ENCODE data around the gene CNDP2. TPM values are rescaled to one million over a fixed set of nuclear protein-coding genes. Genes with fewer than 3 reads are reported as not detected.
A peak's percentile ranks its signal among the peaks of the same experiment; 100 is the strongest.

Gene CNDP2
- total RNA-seq, 4 donors from 2014 or later, result 29.5 to 82.8 (median 31.6) TPM

DNA sequence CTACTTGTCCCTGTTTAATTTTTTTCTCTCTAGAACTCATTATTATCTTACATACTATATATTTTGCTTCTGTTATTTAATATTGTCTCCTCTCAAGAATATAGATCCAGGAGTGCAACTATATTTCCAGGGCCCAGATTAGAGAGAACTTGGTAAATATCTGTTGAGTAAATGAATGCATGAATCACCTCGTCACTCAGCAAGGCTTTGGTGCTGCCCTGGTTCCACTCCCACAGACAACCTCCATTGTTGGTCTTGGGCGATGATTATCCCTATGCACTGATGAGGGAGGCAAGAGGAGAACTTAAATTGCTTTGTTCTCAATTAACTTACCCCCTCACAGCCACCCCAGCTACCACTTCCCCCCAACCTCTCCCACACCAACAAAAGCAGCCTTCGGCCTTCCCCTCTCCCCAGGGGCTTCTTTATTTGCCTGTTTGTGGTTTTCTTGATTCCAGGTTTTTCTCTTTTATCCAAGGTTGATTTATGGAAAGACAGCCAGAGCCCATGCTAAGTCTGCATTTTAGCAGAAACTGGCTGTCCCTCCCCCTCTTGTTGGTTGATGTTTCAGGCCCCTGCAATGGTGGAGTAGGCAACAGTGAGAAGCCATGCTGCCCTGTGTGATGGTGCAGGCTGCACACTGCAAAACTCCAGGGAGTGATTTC, 22.1 kb upstream of the CNDP2 start:
- Histone ChIP-seq H3K4me1 (no peaks in the 10 kb centered on the region), H3K4me3 (no peak overlapping the region), H3K27ac (no peak overlapping the region), H3K36me3 (no peaks in the 10 kb centered on the region), H3K27me3 (no peaks in the 10 kb centered on the region), H3K9me3 (no peaks in the 10 kb centered on the region)
- DNase-seq, result no peak
- in situ Hi-C loops (cut with MboI; ENCODE audit: low sequenced_read_pairs in 4 of 4) (loop anchor here in 1 of 4 donors (10.0 kb wide), 2 partner anchors 119 to 279 kb away; no protein-coding TSS in a partner anchor), intact Hi-C loops (cut with DNase I; ENCODE audit: low total_unique reads) (no loop called here)
- ATAC-seq, result no peak
- TF ChIP-seq POLR2A (IDR thresholded peaks at IDR 0.05) (no peak), CTCF (IDR thresholded peaks at IDR 0.05 in 4 of 5, conservative IDR thresholded peaks at IDR 0.05 in 1 of 5) (no peak)

DNA sequence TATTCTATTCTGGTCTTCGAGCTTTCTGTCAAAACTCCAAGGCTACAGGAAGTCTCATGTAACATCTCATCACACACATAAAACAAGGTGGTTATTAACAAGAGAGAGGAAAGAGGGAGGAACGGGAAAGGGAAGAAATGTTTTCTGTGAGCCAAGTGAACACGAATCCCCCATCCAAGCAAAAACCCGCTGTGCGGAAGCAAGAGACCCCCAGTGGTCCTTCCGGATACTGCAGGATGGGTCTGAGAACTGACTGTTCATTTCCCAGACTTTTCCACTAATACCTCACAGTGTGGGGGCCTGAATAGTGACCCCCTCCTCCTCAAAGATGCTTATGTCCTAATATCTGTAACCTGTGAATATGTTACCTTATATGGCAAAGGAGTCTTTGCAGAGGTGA, 20.0 kb upstream of the CNDP2 start:
- in situ Hi-C loops (cut with MboI; ENCODE audit: low sequenced_read_pairs in 4 of 4), result loop anchor here in 1 of 4 donors (10.0 kb wide), 2 partner anchors 121 to 281 kb away; no protein-coding TSS in a partner anchor
- DNase-seq, result no peak
- no peaks in the 10 kb centered on the region for H3K4me1 ChIP-seq
- no peaks in the 10 kb centered on the region for H3K9me3 ChIP-seq
- ATAC-seq, result no peak
- H3K4me3 ChIP-seq, result no peak overlapping the region
- TF ChIP-seq CTCF (IDR thresholded peaks at IDR 0.05 in 4 of 5, conservative IDR thresholded peaks at IDR 0.05 in 1 of 5) (peak in 3 of 5 experiments; percentile 23 to 60 (median 48)), POLR2A (IDR thresholded peaks at IDR 0.05) (no peak)
- H3K27ac ChIP-seq, result no peak overlapping the region
- intact Hi-C loops (cut with DNase I; ENCODE audit: low total_unique reads), result loop anchor here (5.0 kb wide), 1 partner anchor 124 kb away; no protein-coding TSS in a partner anchor
- H3K27me3 ChIP-seq, result no peaks in the 10 kb centered on the region
- H3K36me3 ChIP-seq, result no peaks in the 10 kb centered on the region

- H3K4me3 ChIP-seq, result no peak overlapping the region
- no peaks in the 10 kb centered on the region for H3K36me3 ChIP-seq
- no peaks in the 10 kb centered on the region for H3K27me3 ChIP-seq
- no peaks in the 10 kb centered on the region for H3K9me3 ChIP-seq
- intact Hi-C loops (cut with DNase I; ENCODE audit: low total_unique reads) (loop anchor here (5.0 kb wide), 1 partner anchor 125 kb away; no protein-coding TSS in a partner anchor), in situ Hi-C loops (cut with MboI; ENCODE audit: low sequenced_read_pairs in 4 of 4) (loop anchor here in 1 of 4 donors (10.0 kb wide), 2 partner anchors 123 to 283 kb away; no protein-coding TSS in a partner anchor)
- TF ChIP-seq CTCF (IDR thresholded peaks at IDR 0.05 in 4 of 5, conservative IDR thresholded peaks at IDR 0.05 in 1 of 5) (no peak), POLR2A (IDR thresholded peaks at IDR 0.05) (no peak)
- no peaks in the 10 kb centered on the region for H3K4me1 ChIP-seq
- ATAC-seq, result no peak
- DNase-seq, result no peak
- H3K27ac ChIP-seq, result no peak overlapping the region
These were observed 18.4 kb upstream of the CNDP2 start for GRCh38 chr18:74477771-74478170.

DNA sequence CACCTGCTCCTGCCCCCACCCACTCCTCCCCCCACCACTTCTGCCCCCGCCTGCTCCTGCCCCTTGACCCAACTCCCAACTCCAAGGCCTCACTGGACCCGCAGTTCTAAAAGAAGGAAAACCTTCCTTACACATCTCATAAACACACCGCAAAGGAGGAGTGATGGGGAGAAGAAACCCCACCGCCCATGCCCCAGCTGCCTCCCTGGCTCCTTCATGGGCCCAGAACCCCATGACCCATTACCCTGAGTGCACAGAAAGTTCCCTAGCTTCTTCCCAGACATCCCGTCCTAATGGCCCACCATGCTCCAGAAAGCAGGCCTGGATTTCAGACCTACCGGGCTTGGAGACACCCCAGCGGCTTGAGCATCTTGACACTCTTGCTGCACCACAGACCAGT, 17.8 kb upstream of the CNDP2 start:
- H3K4me1 ChIP-seq, result no peaks in the 10 kb centered on the region
- H3K27me3 ChIP-seq, result no peaks in the 10 kb centered on the region
- no peak for TF ChIP-seq POLR2A (IDR thresholded peaks at IDR 0.05)
- no peak for TF ChIP-seq CTCF (IDR thresholded peaks at IDR 0.05 in 4 of 5, conservative IDR thresholded peaks at IDR 0.05 in 1 of 5)
- no peaks in the 10 kb centered on the region for H3K36me3 ChIP-seq
- no peak overlapping the region for H3K27ac ChIP-seq
- in situ Hi-C loops (cut with MboI; ENCODE audit: low sequenced_read_pairs in 4 of 4), result loop anchor here in 1 of 4 donors (10.0 kb wide), 2 partner anchors 124 to 284 kb away; no protein-coding TSS in a partner anchor
- ATAC-seq (no peak), DNase-seq (no peak)
- intact Hi-C loops (cut with DNase I; ENCODE audit: low total_unique reads), result loop anchor here (5.0 kb wide), 1 partner anchor 126 kb away; no protein-coding TSS in a partner anchor
- no peak overlapping the region for H3K4me3 ChIP-seq
- H3K9me3 ChIP-seq, result no peaks in the 10 kb centered on the region
